ENCODE results near the gene SCAP. TPM values are rescaled to one million over a fixed set of nuclear protein-coding genes. Genes with fewer than 3 reads are reported as not detected.

The SCAP gene
- total RNA-seq, 4 donors from 2014 or later, result 32.6 to 87.2 (median 43.9) TPM

GRCh38 chr3:47515100-47515499, 39.4 kb upstream of the SCAP start:
- no peak for TF ChIP-seq CTCF (IDR thresholded peaks at IDR 0.05; ENCODE audit: low read depth)

GRCh38 chr3:47513125-47513929, 37.6 kb upstream of the SCAP start, which contains the start of gene ELP6:
Gene ELP6 (minus strand): TSS chr3:47513712. CDS start chr3:47513590, 122 bp downstream.
- no peak for TF ChIP-seq CTCF (IDR thresholded peaks at IDR 0.05; ENCODE audit: low read depth)

GRCh38 chr3:47512416-47513124, 36.8 kb upstream of the SCAP start:
- no peak for TF ChIP-seq CTCF (IDR thresholded peaks at IDR 0.05; ENCODE audit: low read depth)

- no peak for TF ChIP-seq CTCF (IDR thresholded peaks at IDR 0.05; ENCODE audit: low read depth)
Observed at GRCh38 chr3:47504113-47504512, 28.4 kb upstream of the SCAP start.

GRCh38 chr3:47503033-47503432, 27.3 kb upstream of the SCAP start:
- no peak for TF ChIP-seq CTCF (IDR thresholded peaks at IDR 0.05; ENCODE audit: low read depth)

- no peak for TF ChIP-seq CTCF (IDR thresholded peaks at IDR 0.05; ENCODE audit: low read depth)
Observed at GRCh38 chr3:47496892-47497291, 21.2 kb upstream of the SCAP start.

GRCh38 chr3:47495886-47496285, 20.1 kb upstream of the SCAP start:
- TF ChIP-seq CTCF (IDR thresholded peaks at IDR 0.05; ENCODE audit: low read depth), result no peak
